Body of pancreas (tissue), 4 donors: ENCODE measurements around the gene ARHGAP15. TPM values are rescaled to one million over a fixed set of nuclear protein-coding genes. Genes with fewer than 3 reads are reported as not detected.

Experiments used
- ATAC-seq: fragments of 150-250 bp; one replicate; pipeline ENCODE4 v1.9.1; 2016
- DNase-seq, 4 donors: peaks; one replicate each; pipeline ENCODE4 v3.0.0-alpha.2; 2019
- H3K27ac ChIP-seq, 4 donors: fragments of 200-600 bp; sonication (generic); 1 replicate in 3 of 4; 2 replicates in 1 of 4; pipeline versions ENCODE4 v1.5.1 to v1.6.1; 2016 to 2019; ENCODE audit warnings: mild to moderate bottlenecking in 1 of 4, mixed read lengths in 1 of 4, moderate library complexity in 1 of 4
- H3K27me3 ChIP-seq, 2 donors: fragments of 200-600 bp; sonication (generic); one replicate each; pipeline ENCODE4 v1.6.0; 2016; ENCODE audit warnings: mild to moderate bottlenecking in 1 of 2
- H3K36me3 ChIP-seq, 2 donors: fragments of 200-600 bp; sonication (generic); replicated peaks in 1 of 2; 2 replicates each; pipeline ENCODE4 v1.5.1; 2016; ENCODE audit warnings: low read depth in 2 of 2; ENCODE audit not compliant: insufficient read depth in 1 of 2
- H3K4me1 ChIP-seq: fragments of 200-600 bp; sonication (generic); one replicate; pipeline ENCODE4 v1.6.0; 2016
- H3K4me3 ChIP-seq, 2 donors: fragments of 200-600 bp; sonication (generic); 1 replicate in 1 of 2; 2 replicates in 1 of 2; pipeline ENCODE4 v1.5.1; 2016 to 2019
- H3K9me3 ChIP-seq, 3 donors: fragments of 200-600 bp; sonication (generic); 1 replicate in 2 of 3; 2 replicates in 1 of 3; pipeline ENCODE4 v1.5.1; 2016
- CTCF ChIP-seq, 7 experiments: fragments of 450-650 bp in 4 of 7; fragments of 200-600 bp in 3 of 7; sonication (generic) in 3 of 7; IDR thresholded peaks; one replicate each; pipeline ENCODE4 v1.5.1; 2016 to 2019; ENCODE audit warnings: antibody characterized with exemption in 7 of 7
- POLR2A ChIP-seq, 3 donors: fragments of 450-650 bp; IDR thresholded peaks; one replicate each; pipeline ENCODE4 v1.6.1; 2016; ENCODE audit warnings: antibody characterized with exemption in 3 of 3, mild to moderate bottlenecking in 2 of 3
- WGBS, 2 donors: methylation state at CpG; one replicate each; pipeline ENCODE4 v1.1.5; 2017; 5-methylcytosine and 5-hydroxymethylcytosine counted together
- intact Hi-C: fragments of 100-400 bp; cut with DNase I; formaldehyde crosslinking; loops from one replicate; pipeline ENCODE4 v1.15.1; 2023
- total RNA-seq, 2 donors: library from RNA; depleted of rRNA; stranded (reverse); fragments of >200 nt; gene quantifications; one replicate each; pipeline ENCODE4 v1.1.0, GENCODE V29; 2016

ARHGAP15 gene
- total RNA-seq, 2 donors from 2014 or later, result 1.3 TPM; not detected in 1

GRCh38 chr2:143801561-143801960 is 672.3 kb downstream of the ARHGAP15 start:
- Histone ChIP-seq H3K27ac (no peak overlapping the region), H3K27me3 (no peaks in the 10 kb centered on the region), H3K4me3 (no peak overlapping the region), H3K36me3 (no peaks in the 10 kb centered on the region), H3K9me3 (no peaks in the 10 kb centered on the region), H3K4me1 (no peaks in the 10 kb centered on the region)
- DNase-seq (no peak), ATAC-seq (no peak)
- TF ChIP-seq POLR2A (IDR thresholded peaks at IDR 0.05), result no peak
- TF ChIP-seq CTCF (IDR thresholded peaks at IDR 0.05), result no peak
- 80 to 86% methylated on average over 1 of the region's 1 CpG for WGBS, 2 donors
- intact Hi-C loops, result no loop called here

- Histone ChIP-seq H3K4me3 (no peak overlapping the region), H3K9me3 (no peaks in the 10 kb centered on the region), H3K4me1 (no peaks in the 10 kb centered on the region), H3K27ac (no peak overlapping the region), H3K27me3 (no peaks in the 10 kb centered on the region), H3K36me3 (no peaks in the 10 kb centered on the region)
- no peak for ATAC-seq
- 20 to 36% methylated on average over 4 of the region's 4 CpGs for WGBS, 2 donors
- DNase-seq, result no peak
- no peak for TF ChIP-seq POLR2A (IDR thresholded peaks at IDR 0.05)
- no peak for TF ChIP-seq CTCF (IDR thresholded peaks at IDR 0.05)
- intact Hi-C loops, result no loop called here
These were observed 673.0 kb downstream of the ARHGAP15 start for GRCh38 chr2:143802242-143802641.

GRCh38 chr2:143802871-143803650 is 673.8 kb downstream of the ARHGAP15 start:
- no peaks in the 10 kb centered on the region for H3K36me3 ChIP-seq
- ATAC-seq (no peak), DNase-seq (no peak)
- no peaks in the 10 kb centered on the region for H3K4me1 ChIP-seq
- intact Hi-C loops, result no loop called here
- H3K9me3 ChIP-seq, result no peaks in the 10 kb centered on the region
- no peak overlapping the region for H3K27ac ChIP-seq
- H3K27me3 ChIP-seq, result no peaks in the 10 kb centered on the region
- TF ChIP-seq POLR2A (IDR thresholded peaks at IDR 0.05), result no peak
- TF ChIP-seq CTCF (IDR thresholded peaks at IDR 0.05), result no peak
- WGBS, 2 donors, result 74 to 76% methylated on average over 5 of the region's 5 CpGs
- H3K4me3 ChIP-seq, result no peak overlapping the region

- Histone ChIP-seq H3K4me1 (no peaks in the 10 kb centered on the region), H3K36me3 (no peaks in the 10 kb centered on the region), H3K27ac (no peak overlapping the region), H3K27me3 (no peaks in the 10 kb centered on the region), H3K4me3 (no peak overlapping the region), H3K9me3 (no peaks in the 10 kb centered on the region)
- intact Hi-C loops, result no loop called here
- 29 to 48% methylated on average over 3 of the region's 3 CpGs for WGBS, 2 donors
- no peak for ATAC-seq
- DNase-seq, result no peak
- TF ChIP-seq CTCF (IDR thresholded peaks at IDR 0.05) (no peak), POLR2A (IDR thresholded peaks at IDR 0.05) (no peak)
These were observed 674.7 kb downstream of the ARHGAP15 start for GRCh38 chr2:143803936-143804335.

GRCh38 chr2:143805666-143806065 is 676.4 kb downstream of the ARHGAP15 start:
- Histone ChIP-seq H3K4me3 (no peak overlapping the region), H3K27me3 (no peaks in the 10 kb centered on the region), H3K4me1 (no peaks in the 10 kb centered on the region), H3K36me3 (no peaks in the 10 kb centered on the region), H3K9me3 (no peaks in the 10 kb centered on the region), H3K27ac (no peak overlapping the region)
- DNase-seq (no peak), ATAC-seq (no peak)
- TF ChIP-seq CTCF (IDR thresholded peaks at IDR 0.05) (no peak), POLR2A (IDR thresholded peaks at IDR 0.05) (no peak)
- intact Hi-C loops, result no loop called here
